AG20443 (cell line): ENCODE measurements around the gene FAM168A.
A peak's percentile ranks its signal among the peaks of the same experiment; 100 is the strongest.

Experiments
- DNase-seq: peaks from one replicate; pipeline ENCODE4 v3.0.0; 2012; ENCODE audit warnings: low spot score, mixed read lengths

Gene FAM168A

GRCh38 chr11:73388265-73389133 is 209.4 kb downstream of the FAM168A start:
- no peak for DNase-seq

DNA sequence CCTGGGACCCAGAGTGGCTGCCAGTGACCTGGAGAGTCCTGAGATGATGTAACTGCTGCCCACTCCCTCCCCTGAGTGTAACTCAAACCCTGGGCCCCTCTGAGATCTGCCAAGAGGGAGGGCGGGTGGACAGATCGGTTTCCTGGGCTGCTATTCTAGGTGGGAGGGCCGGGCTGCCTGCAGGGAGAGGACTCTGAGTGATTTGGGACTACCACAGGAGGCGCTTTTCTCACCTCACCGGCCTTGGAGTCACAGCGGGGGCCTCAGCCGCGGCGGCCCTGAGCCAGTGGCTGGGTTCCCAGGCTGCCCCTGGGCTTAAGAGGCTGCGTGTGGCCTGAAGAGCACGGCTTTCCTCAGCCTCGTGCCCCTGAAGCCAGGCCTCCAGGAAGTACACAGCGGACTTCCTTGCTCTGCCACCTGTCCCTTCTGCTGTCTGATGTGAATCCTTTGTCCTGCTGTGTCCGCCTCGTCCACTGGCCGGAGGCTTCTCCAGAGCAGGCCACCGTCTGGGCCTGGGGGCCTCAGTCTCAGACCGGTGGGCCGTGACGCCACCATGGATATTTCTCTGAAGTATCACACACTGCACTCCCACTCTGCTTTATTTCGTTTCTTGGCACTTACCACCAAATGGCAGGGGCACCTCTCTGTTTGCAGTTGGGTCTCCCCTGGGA is 210.2 kb downstream of the FAM168A start:
- no peak for DNase-seq

DNA sequence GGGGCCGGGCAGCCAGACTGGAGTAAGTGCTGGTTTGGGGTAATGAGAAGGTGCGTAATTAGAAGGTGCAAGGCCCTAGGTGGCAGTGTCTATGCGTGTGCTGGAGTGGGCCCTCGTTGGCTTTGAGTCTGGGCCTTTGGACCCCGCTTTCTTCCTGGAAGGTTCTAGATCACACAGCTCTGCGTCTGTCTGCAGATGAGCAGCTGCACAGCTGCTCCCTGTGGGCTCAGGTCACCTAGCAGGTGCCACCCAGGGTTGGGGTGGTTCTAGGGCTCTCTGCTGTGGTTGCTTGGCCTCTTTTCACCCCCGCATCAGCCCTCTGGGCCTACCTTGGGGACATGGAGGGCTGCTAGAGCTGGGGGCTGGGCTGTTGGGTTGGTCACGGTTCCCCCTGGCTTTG is 211.4 kb downstream of the FAM168A start:
- no peak for DNase-seq

- no peak for DNase-seq
These were observed 211.9 kb downstream of the FAM168A start for GRCh38 chr11:73386016-73386415.

GRCh38 chr11:73384872-73385689 is 212.8 kb downstream of the FAM168A start:
- no peak for DNase-seq

- no peak for DNase-seq
These were observed 213.4 kb downstream of the FAM168A start for GRCh38 chr11:73384531-73384871.

- DNase-seq, result no peak
These were observed 213.8 kb downstream of the FAM168A start for GRCh38 chr11:73384125-73384441.

DNA sequence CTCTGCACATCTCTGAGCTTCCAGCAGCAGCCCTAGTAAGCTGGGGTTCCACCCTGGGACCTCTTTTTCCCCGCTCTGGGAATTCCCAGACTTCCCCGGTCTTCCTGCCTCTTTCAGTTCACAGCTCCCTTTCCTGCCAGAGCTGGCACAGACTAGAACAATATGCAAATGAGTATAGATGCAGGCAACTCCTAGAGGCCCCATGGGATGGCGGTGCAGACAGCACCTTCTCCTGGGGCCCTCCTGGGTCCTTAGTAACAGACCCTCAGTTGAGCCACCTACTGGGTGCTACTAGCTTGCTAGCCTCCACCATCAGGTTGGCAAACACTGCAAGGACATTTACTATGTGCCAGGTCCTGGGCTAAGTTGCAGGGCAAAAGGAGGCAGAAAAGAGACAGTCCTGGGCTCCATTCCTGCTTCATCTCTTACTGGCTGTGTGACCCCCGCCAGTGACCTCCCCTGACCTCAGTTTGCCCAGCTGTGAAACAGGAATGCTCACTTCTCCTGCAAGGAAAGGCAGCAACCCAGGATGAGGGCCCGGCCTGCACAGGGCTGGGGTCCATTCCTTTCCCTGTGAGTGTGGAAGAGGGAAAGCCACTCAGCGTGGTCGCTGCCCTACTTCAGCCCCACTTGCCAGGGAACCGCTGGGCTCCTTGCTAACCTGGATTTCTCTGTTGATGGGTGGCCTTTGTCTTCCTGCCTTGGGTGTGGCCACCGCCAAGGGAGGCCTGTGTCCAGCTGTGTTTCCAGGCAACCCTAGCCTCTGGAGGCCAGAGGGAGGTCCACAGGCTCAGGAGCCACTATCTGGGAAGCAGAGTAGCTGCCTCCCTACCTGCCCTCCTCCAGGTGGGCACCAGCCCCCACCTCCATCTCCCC is 214.4 kb downstream of the FAM168A start:
- DNase-seq, result peak; percentile 44

DNA sequence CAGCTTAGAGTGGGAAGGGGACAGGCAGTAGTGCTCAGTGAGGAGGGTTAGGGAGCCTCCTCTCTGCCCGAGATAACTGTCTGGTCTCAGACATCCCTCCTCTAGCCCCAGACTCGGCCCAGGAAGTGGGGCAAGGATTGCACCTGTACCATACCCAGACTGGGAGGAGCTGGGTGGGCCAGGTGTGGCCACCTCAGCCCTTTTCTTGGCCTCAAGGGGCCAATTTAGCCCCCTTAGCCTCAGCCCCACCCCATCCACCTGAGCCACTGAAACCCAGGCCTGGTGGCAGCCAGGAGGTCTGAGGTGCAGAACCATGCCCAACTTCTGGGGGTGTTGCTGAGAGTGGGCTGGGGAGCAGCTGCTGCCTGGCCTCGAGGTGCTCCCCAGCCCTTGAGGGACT is 215.2 kb downstream of the FAM168A start:
- DNase-seq, result no peak

DNA sequence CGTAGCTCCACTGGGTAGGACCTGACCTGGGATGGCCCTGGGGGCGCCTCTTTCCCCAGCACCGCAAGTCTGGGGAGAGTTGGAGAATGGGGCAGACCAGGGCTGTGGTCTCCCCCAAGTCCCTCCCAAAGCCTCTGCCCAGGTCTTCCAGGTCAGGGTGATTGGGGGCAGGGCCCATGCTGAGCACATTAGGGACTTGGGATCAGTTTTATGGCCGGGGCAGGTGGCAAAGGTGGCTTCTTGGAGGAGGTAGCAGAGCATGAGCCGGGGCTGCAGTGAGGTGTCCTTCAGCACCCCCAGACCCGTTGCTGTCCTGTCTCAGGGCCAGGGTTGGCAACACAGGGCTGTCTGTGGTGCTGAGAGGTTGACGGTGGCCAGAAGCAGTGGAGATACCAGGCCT is 215.7 kb downstream of the FAM168A start:
- no peak for DNase-seq

- DNase-seq, result no peak
These were observed 216.3 kb downstream of the FAM168A start for GRCh38 chr11:73381589-73381988.

GRCh38 chr11:73380897-73381410 is 217.0 kb downstream of the FAM168A start:
- no peak for DNase-seq

DNA sequence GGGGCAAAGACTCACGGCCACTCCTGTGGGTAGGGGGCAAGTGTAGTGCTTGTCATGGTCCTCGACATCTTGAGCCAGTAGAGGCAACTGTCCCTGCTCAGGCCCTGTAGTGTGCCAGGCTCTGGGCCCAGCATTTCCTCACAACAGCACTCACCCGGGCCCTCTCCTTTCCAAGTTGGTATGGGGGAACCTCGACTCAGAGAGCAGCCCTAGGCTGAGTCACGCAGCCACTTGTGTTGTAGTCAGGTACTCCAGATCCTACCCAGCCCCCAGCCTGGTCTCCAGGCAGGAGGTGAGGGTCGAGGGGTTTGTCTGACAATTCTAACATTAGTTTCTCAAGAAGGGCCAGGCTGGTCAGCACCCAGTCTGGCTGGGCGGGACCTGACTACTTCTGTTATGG is 217.6 kb downstream of the FAM168A start:
- DNase-seq, result no peak

- no peak for DNase-seq
These were observed 218.6 kb downstream of the FAM168A start for GRCh38 chr11:73379189-73379880.

- DNase-seq, result peak; percentile 87
These were observed 220.9 kb downstream of the FAM168A start for GRCh38 chr11:73376803-73377629.

GRCh38 chr11:73376160-73376802 is 221.6 kb downstream of the FAM168A start, which contains the start of gene RELT:
Gene RELT (plus strand): TSS chr11:73376399. CDS start chr11:73389137, 12,738 bp downstream.
- peak; percentile 99 for DNase-seq

DNA sequence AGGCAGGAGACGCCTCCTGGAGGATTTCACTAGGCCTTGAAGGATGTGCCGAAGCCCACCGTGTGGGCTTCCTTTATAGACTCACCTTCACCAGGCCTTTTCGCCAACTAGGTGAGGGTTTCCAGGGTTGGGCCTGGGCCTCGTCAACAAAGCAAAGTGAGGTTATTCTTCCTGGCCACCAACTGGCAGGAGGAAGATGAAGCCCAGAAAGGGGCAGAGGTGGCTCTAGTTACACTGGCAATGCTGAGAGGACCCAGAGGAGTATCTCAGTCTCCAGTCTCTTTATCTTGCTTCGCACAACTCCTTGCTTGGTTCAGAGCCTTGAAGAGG is 222.1 kb downstream of the FAM168A start:
- no peak for DNase-seq

- DNase-seq, result no peak
These were observed 223.8 kb downstream of the FAM168A start for GRCh38 chr11:73374151-73374550.

- peak; percentile 44 for DNase-seq
These were observed 225.4 kb downstream of the FAM168A start for GRCh38 chr11:73372375-73372993.
